CD14-positive monocyte (primary cell): ENCODE results near the gene LBHD2. TPM values are rescaled to one million over a fixed set of nuclear protein-coding genes. Genes with fewer than 3 reads are reported as not detected.
A peak's percentile ranks its signal among the peaks of the same experiment; 100 is the strongest.

Source experiments
- DNase-seq, 3 donors: peaks; one replicate each; pipeline ENCODE4 v3.0.0-alpha.2; 2011 to 2022
- H2AFZ ChIP-seq: 2 replicates; pipeline ENCODE4 v1.6.0; 2012; ENCODE audit warnings: mild to moderate bottlenecking, low read depth, low read length, inconsistent platforms; ENCODE audit not compliant: insufficient read depth, poor library complexity, severe bottlenecking
- H3K27ac ChIP-seq, 2 donors: 1 replicate in 1 of 2; 2 replicates in 1 of 2; pipeline ENCODE4 v1.5.1; 2012 to 2013; ENCODE audit warnings: low read length in 2 of 2, control low read depth in 1 of 2, inconsistent platforms in 1 of 2, low read depth in 1 of 2, mild to moderate bottlenecking in 1 of 2
- H3K27me3 ChIP-seq, 2 donors: one replicate each; pipeline versions ENCODE4 v1.6.0 to v1.6.1; 2011 to 2013; ENCODE audit warnings: low read length in 2 of 2; ENCODE audit not compliant: control insufficient read depth in 2 of 2, insufficient read depth in 2 of 2
- H3K36me3 ChIP-seq, 2 donors: replicated peaks in 1 of 2; 1 replicate in 1 of 2; 2 replicates in 1 of 2; pipeline versions ENCODE4 v1.5.1 to v1.6.1; 2012 to 2013; ENCODE audit warnings: low read length in 2 of 2, control low read depth in 1 of 2, inconsistent platforms in 1 of 2, mild to moderate bottlenecking in 1 of 2; ENCODE audit not compliant: insufficient read depth in 2 of 2, control insufficient read depth in 1 of 2
- H3K4me1 ChIP-seq, 2 donors: 1 replicate in 1 of 2; 2 replicates in 1 of 2; pipeline versions ENCODE4 v1.5.1 to v1.6.1; 2012 to 2013; ENCODE audit warnings: low read length in 2 of 2, control low read depth in 1 of 2, inconsistent platforms in 1 of 2, mild to moderate bottlenecking in 1 of 2, moderate library complexity in 1 of 2; ENCODE audit not compliant: insufficient read depth in 2 of 2, control insufficient read depth in 1 of 2
- H3K4me2 ChIP-seq: replicated peaks from 2 replicates; pipeline ENCODE3; 2012; ENCODE audit warnings: low read length, moderate library complexity, mild to moderate bottlenecking; ENCODE audit not compliant: poor library complexity, severe bottlenecking; ENCODE audit errors: extremely low read depth
- H3K4me3 ChIP-seq, 3 experiments: fragments of 200-600 bp in 1 of 3; sonication (generic) in 1 of 3; replicated peaks in 1 of 3; 1 replicate in 2 of 3; 2 replicates in 1 of 3; pipeline ENCODE4 v1.5.1; 2011 to 2013; ENCODE audit warnings: low read length in 3 of 3, mild to moderate bottlenecking in 3 of 3, control low read depth in 2 of 3, low read depth in 2 of 3, inconsistent platforms in 1 of 3, moderate library complexity in 1 of 3
- H3K79me2 ChIP-seq: 2 replicates; pipeline ENCODE4 v1.6.0; 2012; ENCODE audit warnings: mild to moderate bottlenecking, control low read depth, inconsistent platforms, low read length, moderate library complexity; ENCODE audit not compliant: insufficient read depth
- H3K9ac ChIP-seq: 2 replicates; pipeline ENCODE4 v1.6.0; 2017; ENCODE audit warnings: low read length, mild to moderate bottlenecking; ENCODE audit not compliant: insufficient read depth, poor library complexity, severe bottlenecking
- H3K9me3 ChIP-seq, 2 donors: replicated peaks in 1 of 2; 1 replicate in 1 of 2; 2 replicates in 1 of 2; pipeline versions ENCODE4 v1.5.1 to v1.6.1; 2012 to 2013; ENCODE audit warnings: low read length in 2 of 2, control low read depth in 1 of 2; ENCODE audit not compliant: control insufficient read depth in 1 of 2, insufficient read depth in 1 of 2
- H4K20me1 ChIP-seq: 2 replicates; pipeline ENCODE4 v1.6.0; 2012; ENCODE audit warnings: mild to moderate bottlenecking, low read length, control low read depth, moderate library complexity; ENCODE audit not compliant: insufficient read depth
- H3K27ac Mint-ChIP-seq, 7 donors: one replicate each; pipeline ENCODE4 v1.8.0; 2020; ENCODE audit warnings: mild to moderate bottlenecking in 7 of 7, mixed read lengths in 7 of 7, moderate library complexity in 6 of 7, inconsistent platforms in 2 of 7
- H3K27me3 Mint-ChIP-seq, 3 donors: one replicate each; pipeline ENCODE4 v1.8.0; 2021 to 2022; ENCODE audit warnings: low read depth in 3 of 3, mild to moderate bottlenecking in 3 of 3, mixed read lengths in 3 of 3, moderate library complexity in 3 of 3, inconsistent platforms in 1 of 3
- H3K36me3 Mint-ChIP-seq, 2 donors: one replicate each; pipeline ENCODE4 v1.8.0; 2020; ENCODE audit warnings: mixed read lengths in 2 of 2, inconsistent platforms in 1 of 2, mild to moderate bottlenecking in 1 of 2
- H3K4me1 Mint-ChIP-seq: one replicate; pipeline ENCODE4 v1.8.0; 2020; ENCODE audit warnings: mild to moderate bottlenecking, mixed read lengths
- H3K4me3 Mint-ChIP-seq, 2 donors: one replicate each; pipeline ENCODE4 v1.8.0; 2020; ENCODE audit warnings: mild to moderate bottlenecking in 2 of 2, mixed read lengths in 2 of 2, moderate library complexity in 1 of 2
- H3K9me3 Mint-ChIP-seq, 7 donors: one replicate each; pipeline ENCODE4 v1.8.0; 2020 to 2022; ENCODE audit warnings: mixed read lengths in 7 of 7, mild to moderate bottlenecking in 6 of 7, moderate library complexity in 6 of 7, inconsistent platforms in 2 of 7
- CTCF ChIP-seq: fragments of 200-600 bp; IDR thresholded peaks from one replicate; pipeline ENCODE4 v1.8.0; 2022; ENCODE audit warnings: antibody characterized with exemption, mild to moderate bottlenecking
- WGBS: methylation state at CpG from one replicate; pipeline ENCODE4 v1.1.5; 2013; ENCODE audit warnings: missing lambda C conversion rate; ENCODE audit not compliant: insufficient coverage; 5-methylcytosine and 5-hydroxymethylcytosine counted together
- intact Hi-C, 2 donors: fragments of 100-400 bp; cut with micrococcal nuclease; formaldehyde crosslinking; loops; one replicate each; pipeline versions ENCODE4 v1.15.0 to v1.15.1; 2023
- polyA plus RNA-seq, 3 donors: library from polyadenylated mRNA; depleted of rRNA in 1 of 3; unstranded in 2 of 3; stranded (reverse) in 1 of 3; fragments of 300-500 nt in 2 of 3; fragments of >200 nt in 1 of 3; fragmentation: Illumina TruSeq in 2 of 3; gene quantifications; 1 replicate in 2 of 3; 2 replicates in 1 of 3; pipeline ENCODE4 v1.2.3, GENCODE V29; 2012 to 2021

The LBHD2 gene
- polyA plus RNA-seq, 3 donors, result not detected

- H3K36me3 Mint-ChIP-seq, result no peaks in the 10 kb centered on the region
- Histone ChIP-seq H2AFZ (no peak overlapping the region), H3K4me1 (peaks cover 9 to 17% of the 10 kb centered on the region in 2 donors), H3K9me3 (no peaks in the 10 kb centered on the region), H3K9ac (no peak overlapping the region), H4K20me1 (no peaks in the 10 kb centered on the region), H3K4me2 (no peak overlapping the region), H3K4me3 (no peak overlapping the region), H3K36me3 (no peaks in the 10 kb centered on the region), H3K27ac (no peak overlapping the region), H3K27me3 (peaks cover 0 to 24% of the 10 kb centered on the region in 2 donors), H3K79me2 (no peaks in the 10 kb centered on the region)
- peaks cover 0 to 3% (median 0%) of the 10 kb centered on the region in 7 donors for H3K9me3 Mint-ChIP-seq
- peak overlapping the region in 1 of 2 donors; percentile 39 for H3K4me3 Mint-ChIP-seq
- intact Hi-C loops, result loop anchor here (2.0 to 10.0 kb wide), 3 partner anchors 69 to 219 kb away; no protein-coding TSS in a partner anchor
- H3K27ac Mint-ChIP-seq, result peak overlapping the region in 1 of 7 donors; percentile 57
- DNase-seq, result no peak
- TF ChIP-seq CTCF, result no peak
- peaks cover 5 to 37% (median 21%) of the 10 kb centered on the region in 3 donors for H3K27me3 Mint-ChIP-seq
- H3K4me1 Mint-ChIP-seq, result peaks cover 2% of the 10 kb centered on the region
- 85% methylated on average over 15 of the region's 21 CpGs for WGBS
Observed at GRCh38 chr14:103073876-103074728, 9.9 kb upstream of the LBHD2 start.

- peak overlapping the region in 1 of 3 experiments; percentile 66 for H3K4me3 ChIP-seq
- peak overlapping the region; percentile 84 for H2AFZ ChIP-seq
- H3K9me3 ChIP-seq, result no peaks in the 10 kb centered on the region
- H3K79me2 ChIP-seq, result no peaks in the 10 kb centered on the region
- H3K36me3 ChIP-seq, result no peaks in the 10 kb centered on the region
- no peak overlapping the region for H3K9ac ChIP-seq
- H3K4me3 Mint-ChIP-seq, result peak overlapping the region in 1 of 2 donors; percentile 62
- no peak for DNase-seq
- H3K27me3 Mint-ChIP-seq, result peaks cover 5 to 37% (median 18%) of the 10 kb centered on the region in 3 donors
- H4K20me1 ChIP-seq, result no peaks in the 10 kb centered on the region
- peaks cover 0 to 24% of the 10 kb centered on the region in 2 donors for H3K27me3 ChIP-seq
- no peak overlapping the region for H3K27ac ChIP-seq
- intact Hi-C loops, result loop anchor here (2.0 to 10.0 kb wide), 3 partner anchors 68 to 218 kb away; no protein-coding TSS in a partner anchor
- peak overlapping the region; percentile 77 for H3K4me2 ChIP-seq
- peaks cover 2% of the 10 kb centered on the region for H3K4me1 Mint-ChIP-seq
- H3K4me1 ChIP-seq, result peaks cover 9 to 17% of the 10 kb centered on the region in 2 donors
- H3K36me3 Mint-ChIP-seq, result no peaks in the 10 kb centered on the region
- peaks cover 0 to 3% (median 0%) of the 10 kb centered on the region in 7 donors for H3K9me3 Mint-ChIP-seq
- H3K27ac Mint-ChIP-seq, result no peak overlapping the region
- 34% methylated on average over 20 of the region's 21 CpGs for WGBS
- no peak for TF ChIP-seq CTCF
Observed at GRCh38 chr14:103074729-103075367, 9.2 kb upstream of the LBHD2 start.
